ENCODE measurements around the gene OR1D5.

OR1D5 gene

GRCh38 chr17:3015890-3016289, 47.5 kb downstream of the OR1D5 start:
- DNase-seq: no peak
- intact Hi-C loops (cut with DNase I): loop anchor here (10.0 kb wide), 1 partner anchor 191 kb away; no protein-coding TSS in a partner anchor

- intact Hi-C loops (cut with DNase I): loop anchor here (10.0 kb wide), 1 partner anchor 188 kb away; no protein-coding TSS in a partner anchor
- peak; percentile 35 to 89 (median 73) for DNase-seq
These were observed 50.4 kb downstream of the OR1D5 start for GRCh38 chr17:3012926-3013581.
